PC-9 (cell line): Measurements from ENCODE around the gene KDM4C.

Experiments
- EZH2 ChIP-seq: fragments of 200-600 bp; sonication (generic); IDR thresholded peaks from 2 replicates; pipeline ENCODE4 v1.8.0; 2017; ENCODE audit warnings: antibody characterized with exemption, low read depth
- TF ChIP-seq, protein P1 (sequence below): fragments of 200-600 bp; sonication (generic); conservative IDR thresholded peaks from 2 replicates; pipeline ENCODE4 v1.6.1; 2017; ENCODE audit warnings: mixed run types, antibody characterized with exemption, mild to moderate bottlenecking, moderate library complexity

- TF ChIP-seq, protein P1, sequence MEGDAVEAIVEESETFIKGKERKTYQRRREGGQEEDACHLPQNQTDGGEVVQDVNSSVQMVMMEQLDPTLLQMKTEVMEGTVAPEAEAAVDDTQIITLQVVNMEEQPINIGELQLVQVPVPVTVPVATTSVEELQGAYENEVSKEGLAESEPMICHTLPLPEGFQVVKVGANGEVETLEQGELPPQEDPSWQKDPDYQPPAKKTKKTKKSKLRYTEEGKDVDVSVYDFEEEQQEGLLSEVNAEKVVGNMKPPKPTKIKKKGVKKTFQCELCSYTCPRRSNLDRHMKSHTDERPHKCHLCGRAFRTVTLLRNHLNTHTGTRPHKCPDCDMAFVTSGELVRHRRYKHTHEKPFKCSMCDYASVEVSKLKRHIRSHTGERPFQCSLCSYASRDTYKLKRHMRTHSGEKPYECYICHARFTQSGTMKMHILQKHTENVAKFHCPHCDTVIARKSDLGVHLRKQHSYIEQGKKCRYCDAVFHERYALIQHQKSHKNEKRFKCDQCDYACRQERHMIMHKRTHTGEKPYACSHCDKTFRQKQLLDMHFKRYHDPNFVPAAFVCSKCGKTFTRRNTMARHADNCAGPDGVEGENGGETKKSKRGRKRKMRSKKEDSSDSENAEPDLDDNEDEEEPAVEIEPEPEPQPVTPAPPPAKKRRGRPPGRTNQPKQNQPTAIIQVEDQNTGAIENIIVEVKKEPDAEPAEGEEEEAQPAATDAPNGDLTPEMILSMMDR = no peak
- TF ChIP-seq EZH2 = no peak
Measured at GRCh38 chr9:7073706-7074105, 315.9 kb downstream of the KDM4C start.
